GM21737 (cell line): ENCODE results near the gene ITGB5.
"Not testable (repeated sequence)": the region's sequence is repeated elsewhere in the genome, so short reads cannot be mapped to it uniquely, and the experiment has no call there.

ENCODE experiments used
- ATAC-seq: cut with Tn5 transposase; IDR thresholded peaks from one replicate; pipeline ENCODE4 v1.9.1; 2021; ENCODE audit warnings: mild to moderate bottlenecking, moderate library complexity; ENCODE audit not compliant: unreplicated experiment

The ITGB5 gene

DNA sequence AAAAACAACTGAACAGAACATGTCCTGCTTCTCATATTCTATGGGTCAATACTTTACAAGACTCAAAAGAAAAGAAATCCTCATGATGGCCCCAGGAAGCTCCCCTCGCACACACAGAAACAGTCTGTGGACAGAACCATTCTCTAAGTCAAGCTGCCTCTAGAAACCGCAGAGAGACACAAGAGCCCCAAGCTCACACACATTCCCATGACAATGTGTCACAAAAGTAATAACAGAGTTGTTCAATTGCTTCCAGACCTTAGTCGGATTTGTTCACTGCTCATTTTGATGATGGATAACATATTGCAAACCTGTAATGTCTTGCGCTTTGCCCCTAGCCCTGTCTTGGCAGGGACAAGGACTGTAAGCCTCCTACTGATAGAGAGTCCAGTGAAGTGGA lies 96.0 kb downstream of the ITGB5 start:
- no peak for ATAC-seq

DNA sequence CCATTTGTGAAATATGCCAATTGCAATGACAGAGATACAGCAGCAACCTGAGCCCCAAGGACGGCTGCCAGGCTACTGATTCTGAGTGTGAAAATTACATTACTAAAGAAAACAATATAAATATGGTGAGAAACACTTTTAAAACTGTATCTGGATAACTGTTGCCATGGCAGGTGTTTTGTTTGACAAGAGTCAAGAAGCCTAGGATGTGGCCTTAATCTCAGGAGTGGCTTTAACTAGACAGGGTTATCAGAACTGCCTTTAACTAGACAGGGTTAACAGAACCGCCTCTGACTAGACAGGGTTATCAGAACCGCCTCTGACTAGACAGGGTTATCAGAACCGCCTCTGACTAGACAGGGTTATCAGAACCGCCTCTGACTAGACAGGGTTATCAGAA lies 98.1 kb downstream of the ITGB5 start:
- not testable (repeated sequence) for ATAC-seq

DNA sequence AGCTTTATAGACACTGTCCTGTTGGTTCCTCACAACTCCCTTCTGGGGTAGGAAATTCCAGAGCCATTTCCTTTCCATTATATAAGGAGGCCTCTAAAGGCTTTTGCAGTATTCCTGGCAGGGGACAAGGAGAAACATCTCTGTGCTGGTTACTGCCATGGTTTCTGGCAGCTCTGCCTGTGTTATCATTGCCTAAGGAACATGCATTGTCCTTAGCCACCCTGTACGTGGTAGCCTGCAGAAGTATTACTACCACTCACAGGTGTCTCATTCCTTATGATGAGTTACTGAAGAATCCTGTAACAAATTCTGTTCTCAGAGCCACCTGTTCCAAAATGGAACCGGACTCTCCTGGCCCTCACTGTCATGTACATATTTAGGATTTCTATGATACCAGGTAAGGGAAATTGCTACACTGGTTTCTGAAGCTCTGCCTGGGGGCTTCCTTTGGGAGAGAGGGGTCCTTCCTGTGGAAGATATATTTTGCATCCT lies 98.9 kb downstream of the ITGB5 start:
- no peak for ATAC-seq

DNA sequence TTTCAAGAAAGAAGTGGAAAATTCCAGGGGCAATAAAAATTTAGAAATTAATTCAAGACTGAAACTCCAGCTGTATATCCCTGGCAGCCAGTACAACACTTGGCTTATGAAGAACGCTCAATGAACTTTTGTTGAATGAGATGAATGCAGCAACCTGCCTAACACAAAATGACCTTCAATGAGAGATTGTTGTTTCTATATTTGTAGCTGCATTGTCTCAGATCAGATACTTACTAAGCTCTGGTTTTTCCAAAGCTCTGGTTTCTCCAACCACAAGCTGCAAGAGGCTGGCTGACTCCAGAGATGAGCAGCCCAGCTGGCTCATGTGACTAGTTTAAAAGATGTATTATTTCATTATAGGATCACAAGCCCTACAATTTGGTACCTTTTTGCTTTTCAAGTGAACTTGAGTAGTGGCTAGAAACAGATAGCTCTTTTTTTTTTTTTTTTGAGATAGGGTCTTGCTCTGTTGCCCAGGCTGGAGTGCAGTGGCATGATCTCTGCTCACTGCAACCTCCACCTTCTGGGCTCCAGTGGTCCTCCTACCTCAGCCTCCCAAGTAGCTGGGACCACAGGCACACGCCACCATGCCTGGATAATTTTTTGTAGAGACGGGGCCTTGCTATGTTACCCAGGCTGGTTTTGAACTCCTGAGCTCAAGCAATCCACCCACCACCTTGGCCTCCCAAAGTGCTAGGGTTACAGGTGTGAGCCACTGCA lies 99.5 kb downstream of the ITGB5 start:
- ATAC-seq = no peak

DNA sequence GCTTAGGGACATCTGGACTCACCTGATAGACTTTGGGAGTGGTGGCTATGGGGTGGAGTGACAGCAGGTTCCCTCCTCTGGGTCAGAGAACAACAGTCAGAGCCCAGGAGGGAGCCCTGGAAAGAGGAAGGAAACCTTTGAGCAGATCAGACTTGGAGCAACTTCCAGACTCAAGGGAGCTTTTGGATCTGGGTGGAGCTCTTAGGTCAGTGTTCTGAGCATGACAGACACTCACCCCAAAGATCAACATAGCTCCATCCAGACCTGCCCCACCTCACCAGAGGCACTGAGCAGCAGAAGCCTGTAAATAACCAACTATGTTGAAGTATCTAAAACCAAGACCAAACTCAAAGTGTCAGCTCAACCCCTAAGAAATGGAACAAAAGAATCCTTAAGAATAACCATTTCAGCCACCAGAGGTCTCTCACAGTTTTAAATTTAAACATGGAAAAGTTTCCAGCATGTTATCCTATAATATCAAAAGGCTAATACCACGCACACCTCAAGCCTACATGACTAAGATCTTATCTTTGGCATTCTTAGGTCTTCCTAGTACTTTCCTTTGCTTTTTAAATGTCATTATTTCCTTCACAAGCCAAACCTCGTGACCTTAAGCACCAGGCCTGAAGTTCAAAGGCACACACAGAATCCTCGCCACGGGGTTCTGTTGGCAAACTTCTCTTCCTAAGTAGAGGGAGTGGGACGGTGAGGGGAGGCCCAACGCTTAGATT lies 100.5 kb downstream of the ITGB5 start:
- ATAC-seq = no peak

DNA sequence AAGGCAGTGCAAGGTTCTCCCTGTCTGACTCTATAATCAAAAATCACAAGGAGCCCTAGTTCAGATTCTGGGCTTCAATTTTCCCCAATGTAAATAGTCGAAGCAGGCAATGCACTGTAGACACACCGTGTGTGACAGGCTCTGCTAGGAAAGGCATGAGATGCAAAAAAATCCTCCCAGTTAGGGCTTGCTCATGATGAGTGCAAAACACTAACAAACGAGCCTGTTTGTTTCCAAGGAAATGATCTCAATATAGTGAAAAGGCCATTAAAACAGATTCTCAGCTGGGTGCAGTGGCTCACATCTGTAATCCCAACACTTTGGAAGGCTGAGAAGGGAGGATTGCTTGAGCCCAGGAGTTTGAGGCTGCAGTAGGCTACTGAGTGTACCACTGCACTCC lies 101.2 kb downstream of the ITGB5 start:
- no peak for ATAC-seq

DNA sequence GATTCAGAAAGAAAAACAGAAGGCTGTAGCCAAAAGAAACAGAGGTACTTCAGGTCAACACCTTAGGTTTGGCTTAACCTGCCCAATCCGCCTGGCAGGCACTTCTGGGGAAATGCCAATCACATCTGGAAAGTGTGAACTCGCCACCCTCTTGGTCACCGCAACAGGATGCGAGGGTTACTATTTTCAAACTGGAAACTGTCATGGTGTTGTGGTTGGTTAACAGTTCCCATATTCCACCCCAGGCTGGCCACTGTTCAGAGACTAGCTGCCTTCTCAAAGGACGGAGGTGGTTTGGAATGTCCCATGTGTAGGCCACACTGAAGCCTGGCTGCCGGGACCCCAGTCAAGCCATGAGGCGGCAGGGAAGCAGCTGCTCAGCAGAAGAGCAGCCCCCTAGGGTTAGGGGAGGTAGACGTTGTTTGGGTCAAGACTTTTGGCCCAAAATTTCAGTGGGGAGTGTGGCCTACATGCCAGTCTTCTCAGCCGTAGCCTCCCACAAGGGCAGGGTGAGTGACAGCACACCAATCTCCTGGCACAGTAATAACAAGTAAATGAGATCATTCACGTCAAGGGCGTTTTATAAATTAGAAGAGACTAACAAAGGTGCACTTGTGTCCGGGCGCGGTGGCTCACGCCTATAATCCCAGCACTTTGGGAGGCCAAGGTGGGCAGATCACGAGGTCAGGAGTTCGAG lies 102.3 kb downstream of the ITGB5 start:
- ATAC-seq = peak; percentile 59

DNA sequence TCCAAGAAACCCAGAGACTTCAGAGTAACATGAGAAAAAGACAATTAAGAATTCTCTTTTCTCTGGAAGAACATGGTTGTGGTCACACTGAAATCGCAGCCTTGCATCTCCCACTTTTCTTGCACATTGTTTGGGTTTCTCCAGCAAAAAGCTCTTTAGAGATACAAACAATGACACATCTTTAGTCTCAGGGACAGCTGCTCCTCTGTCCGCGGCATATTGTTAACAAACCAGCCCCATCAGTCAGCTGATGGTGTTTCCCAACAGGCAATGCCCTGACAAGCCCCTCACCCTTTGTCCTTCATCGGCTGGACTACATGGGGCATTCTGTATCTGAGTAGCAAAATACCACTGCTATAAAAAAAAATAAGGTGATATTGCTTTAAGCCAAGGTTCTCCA lies 103.5 kb downstream of the ITGB5 start:
- no peak for ATAC-seq

DNA sequence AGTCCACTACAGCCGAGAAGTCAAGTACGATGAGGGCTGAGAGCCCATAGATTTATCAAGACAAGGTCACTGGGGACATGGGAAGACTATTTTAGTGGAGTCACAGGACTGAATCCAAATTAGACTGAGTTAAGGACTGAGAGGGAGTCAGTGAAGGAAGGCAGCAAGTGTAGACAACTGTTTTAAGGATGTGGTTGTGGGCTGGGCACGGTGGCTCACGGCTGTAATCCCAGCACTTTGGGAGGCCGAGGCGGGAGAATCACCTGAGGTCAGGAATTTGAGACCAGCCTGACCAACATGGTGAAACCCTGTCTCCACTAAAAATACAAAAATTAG lies 104.8 kb downstream of the ITGB5 start:
- not testable (repeated sequence) for ATAC-seq

DNA sequence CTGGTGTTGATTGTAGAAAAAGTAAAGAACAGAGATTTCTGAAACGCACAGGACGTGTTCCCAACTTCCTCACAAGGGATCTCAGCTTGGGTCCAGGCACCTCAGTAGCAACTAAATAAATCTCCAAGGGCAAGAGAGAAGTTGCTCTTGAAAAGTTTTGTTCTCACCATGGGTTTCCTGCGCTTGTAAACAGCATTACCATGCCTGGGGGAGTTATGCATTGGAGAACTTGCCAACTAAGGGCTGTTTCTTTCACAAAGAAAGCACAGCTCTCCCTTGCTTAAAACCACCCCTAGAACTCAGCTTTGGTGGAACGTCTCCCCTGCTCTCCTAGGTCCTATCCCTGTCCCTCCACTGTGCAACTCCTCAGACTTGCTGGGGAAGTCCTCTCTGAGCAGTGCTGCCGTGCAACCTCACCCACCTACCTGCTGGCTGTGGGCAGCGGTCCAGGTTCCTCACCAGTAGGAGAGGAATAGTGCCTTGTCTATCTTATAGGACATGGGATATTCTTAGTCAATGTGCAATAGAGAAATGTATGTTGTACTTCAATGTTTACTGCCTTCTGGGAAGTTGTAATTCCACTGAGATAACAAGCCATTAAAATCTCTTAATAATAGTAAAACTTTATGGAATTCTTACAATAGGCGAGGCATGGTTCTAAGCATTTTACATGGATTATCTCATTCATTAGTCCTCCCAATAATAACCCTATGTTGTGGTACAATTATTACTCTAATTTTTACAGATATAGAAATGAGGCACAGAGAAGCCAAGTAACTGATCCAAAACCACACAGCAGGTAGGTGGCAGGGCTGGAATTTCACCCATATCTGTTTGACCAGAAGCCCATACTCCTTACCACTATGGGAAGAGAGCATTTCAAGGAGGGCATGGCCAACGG lies 105.4 kb downstream of the ITGB5 start:
- no peak for ATAC-seq

DNA sequence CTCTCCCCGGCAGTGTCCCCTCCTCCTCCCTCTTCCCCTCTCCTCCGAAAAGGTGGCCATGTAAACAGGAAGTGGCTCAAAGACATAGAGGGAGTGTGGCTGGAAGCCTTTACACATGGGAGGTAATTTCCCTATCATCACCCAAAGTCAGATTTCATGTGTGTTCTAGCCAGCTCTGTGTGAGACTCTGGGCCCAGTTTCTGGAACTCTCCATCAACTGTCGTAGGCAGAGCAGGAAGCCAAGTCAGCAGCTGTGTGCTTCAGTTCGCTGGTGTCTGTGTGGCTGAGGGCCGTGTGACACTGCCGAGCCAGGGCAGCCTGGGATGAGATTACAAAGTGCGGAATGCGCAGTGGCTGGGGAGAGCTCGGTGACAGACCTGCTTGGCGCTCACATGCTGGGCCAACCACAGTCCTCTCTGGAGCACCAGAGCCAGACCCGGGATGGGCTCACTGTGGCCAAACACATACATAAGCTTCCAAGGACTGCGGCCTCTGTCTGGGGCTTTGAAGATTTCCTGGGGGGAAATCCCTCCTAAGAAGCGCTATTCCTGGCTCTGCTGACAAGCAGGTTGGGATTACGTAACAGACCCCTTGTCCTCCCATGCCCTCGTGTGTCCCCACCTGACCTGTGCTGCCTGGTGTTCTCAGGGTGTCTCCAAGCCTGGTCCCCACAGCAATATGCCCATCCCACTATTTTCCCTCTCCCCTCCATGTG lies 106.2 kb downstream of the ITGB5 start:
- no peak for ATAC-seq

DNA sequence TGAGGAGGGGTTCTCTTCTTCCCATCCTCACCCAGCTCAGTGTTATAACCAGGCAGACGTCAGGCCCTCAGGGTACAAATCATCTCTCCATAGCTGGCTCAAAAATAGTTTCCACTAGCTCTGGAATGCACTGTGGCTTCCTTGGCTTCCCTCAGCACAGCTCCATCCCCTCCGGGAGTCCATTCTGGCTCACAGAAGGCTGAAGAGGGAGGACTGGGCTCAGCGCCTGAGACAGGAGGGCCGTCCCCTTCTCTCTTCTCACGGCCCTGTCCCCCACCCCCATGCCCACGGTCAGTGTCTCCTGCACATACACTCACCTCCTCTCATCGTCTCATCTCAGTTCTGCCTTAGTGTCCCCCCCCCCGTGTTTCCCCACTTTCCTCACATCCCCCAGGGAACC lies 106.8 kb downstream of the ITGB5 start:
- no peak for ATAC-seq

DNA sequence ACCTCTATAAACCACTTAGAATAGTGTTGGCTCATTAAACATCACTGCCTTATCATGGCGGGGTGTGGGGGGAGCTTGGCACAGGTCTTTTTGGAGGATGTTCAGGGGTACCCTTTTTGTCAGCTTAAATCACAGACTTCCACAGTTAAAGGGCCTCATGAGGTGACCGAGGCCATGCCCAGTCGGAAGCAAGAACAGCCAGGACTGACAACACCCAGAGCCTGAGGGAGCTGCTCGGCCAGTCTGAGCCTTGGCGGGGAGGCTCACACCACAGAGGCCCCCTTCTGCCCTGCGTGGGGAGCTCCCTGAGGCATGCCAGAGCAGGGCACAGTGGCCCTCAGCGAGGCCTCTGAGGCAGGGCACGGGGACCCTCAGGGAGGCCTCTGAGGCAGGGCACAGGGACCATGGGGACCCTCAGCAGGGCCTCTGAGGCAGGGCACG lies 107.4 kb downstream of the ITGB5 start:
- no peak for ATAC-seq

DNA sequence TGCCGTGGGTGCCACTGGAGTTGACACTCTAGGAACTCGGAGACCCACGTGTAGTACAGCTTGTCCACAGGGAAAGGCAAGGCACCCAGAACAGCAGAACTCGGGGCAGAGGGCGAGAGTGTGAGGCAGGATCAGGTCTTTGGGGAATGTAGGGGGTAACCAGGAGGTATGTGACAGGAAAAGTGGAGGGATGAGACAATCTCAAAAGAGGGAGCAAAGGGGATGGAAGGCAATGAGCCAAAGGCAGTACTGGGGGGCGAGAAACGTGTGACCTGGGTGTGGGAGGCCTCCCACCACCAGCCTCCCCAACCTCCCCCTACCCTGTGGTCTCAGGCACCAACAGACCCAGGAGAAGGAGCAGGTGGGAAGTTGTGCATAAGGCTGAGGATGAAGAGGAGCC lies 108.0 kb downstream of the ITGB5 start:
- no peak for ATAC-seq

DNA sequence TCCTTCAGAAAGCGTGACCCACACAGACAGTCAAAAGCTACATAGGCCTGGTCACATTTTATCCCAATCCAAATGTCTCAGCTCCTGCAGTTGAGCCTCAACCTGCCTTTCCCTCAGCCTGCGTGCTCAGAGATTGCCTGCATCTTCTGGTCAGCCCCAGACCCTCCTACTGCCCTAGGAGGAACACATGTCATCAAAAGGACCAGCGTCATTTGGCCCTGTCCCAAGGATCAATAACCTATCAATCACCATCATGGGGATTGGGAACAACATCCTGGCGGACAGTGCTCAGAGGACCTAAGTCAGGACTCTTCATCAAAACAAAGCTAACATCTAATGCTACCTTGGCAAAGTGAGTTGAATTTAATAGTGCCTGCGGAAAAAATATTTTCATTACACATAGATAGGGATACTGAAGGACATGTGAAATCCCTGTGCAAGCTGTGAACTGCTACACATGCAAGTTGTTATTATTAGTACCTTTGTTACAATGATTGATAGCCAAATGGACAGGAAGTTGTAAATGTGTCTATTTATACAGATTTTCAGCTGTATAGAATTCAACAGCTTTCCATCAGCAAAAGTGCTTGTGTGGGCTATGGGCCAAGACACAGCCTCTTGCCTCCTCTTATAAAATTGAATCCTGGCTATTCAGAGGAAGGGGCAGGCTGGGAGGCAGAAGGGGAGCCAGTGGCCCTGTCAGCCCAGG lies 109.2 kb downstream of the ITGB5 start:
- no peak for ATAC-seq

DNA sequence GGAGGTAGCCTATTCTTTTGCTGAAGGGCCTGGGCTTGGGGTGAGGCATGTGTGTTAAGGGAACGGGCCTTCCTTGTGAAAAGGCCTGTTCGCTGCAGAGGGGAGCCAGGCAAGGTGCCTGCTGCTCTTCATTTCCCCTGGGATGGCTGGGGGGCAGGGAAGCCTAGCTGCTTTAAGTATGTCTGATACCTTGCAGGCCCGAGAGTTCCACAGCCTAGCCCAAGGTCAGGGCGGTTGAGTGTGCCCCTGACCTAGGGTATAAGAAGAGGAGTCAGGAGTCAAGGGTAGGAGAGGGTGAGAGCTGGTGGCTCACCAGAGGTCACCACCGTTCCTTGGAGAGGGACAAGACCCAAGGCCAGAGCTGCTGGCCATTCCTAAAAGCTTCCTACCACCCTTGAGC lies 110.3 kb downstream of the ITGB5 start:
- no peak for ATAC-seq

DNA sequence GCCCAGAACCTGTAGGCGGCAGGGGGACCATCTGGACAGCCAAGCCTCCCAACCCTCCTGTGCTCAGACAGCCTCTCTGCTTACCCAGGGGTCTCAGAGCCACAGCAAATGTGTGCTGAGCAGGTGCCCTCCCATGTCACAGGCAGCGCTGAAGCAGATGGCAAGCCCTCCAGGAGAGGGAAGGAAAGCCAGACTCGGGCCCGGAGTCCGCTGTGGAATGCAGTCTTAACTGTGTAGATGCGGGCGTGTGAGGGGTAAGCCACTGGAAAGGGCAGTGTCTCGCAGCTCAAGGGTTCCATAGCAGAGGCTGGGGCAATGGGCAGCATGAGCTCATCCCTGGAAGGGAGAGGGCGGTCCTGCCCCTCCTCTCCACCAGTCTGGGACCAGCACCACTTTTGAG lies 111.3 kb downstream of the ITGB5 start:
- ATAC-seq = no peak

DNA sequence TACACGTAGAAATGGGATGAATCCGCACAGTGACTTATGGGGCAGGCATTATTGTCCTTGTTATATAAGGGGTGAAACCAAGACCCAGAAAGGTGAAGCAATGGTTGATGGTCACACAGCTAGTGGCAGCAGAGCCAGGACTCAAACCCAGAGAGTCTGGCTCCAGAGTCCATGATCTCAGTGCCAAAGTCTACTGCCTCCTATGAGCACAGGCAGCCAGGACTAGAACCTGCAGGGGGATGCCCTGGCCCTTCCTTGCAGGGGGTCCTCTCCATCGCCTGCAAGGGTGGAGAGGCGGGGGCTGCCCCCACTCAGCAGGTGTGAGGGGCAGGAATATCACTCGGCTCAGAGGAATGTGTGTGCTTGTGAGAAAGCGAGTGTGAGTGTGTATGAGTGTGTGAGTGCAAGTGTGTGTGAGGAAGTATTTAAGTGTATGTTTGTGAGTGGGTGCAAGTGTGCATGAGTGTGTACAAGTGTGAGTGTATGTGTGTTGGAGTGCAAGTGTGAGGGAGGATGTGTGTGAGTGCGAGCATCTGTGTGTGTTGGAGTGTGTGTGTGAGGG lies 112.2 kb downstream of the ITGB5 start:
- ATAC-seq = no peak

DNA sequence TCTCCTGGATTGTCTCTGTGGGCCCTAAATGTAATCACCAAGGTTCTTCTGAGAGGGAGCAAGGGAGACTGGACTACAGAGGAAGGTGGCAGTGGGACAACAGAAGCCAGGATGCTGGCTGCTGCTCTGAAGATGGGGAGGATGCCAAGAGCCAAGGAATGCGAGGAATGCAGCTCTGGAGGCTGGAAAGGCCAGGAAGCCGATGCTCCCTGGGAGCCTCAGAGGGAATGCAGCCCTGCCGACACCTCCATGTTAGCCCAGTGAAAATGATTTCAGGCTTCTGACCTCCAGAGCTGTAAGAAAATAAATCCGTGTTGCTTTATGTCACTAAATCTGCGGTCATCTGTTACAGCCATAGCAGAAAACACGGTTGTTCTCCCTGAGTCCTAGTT lies 112.8 kb downstream of the ITGB5 start:
- ATAC-seq = no peak
